OCI-LY3 (cell line): ENCODE data around the gene ZMYND12.

ENCODE experiments used
- CTCF ChIP-seq: fragments of 200-600, 300-600 bp; sonication (generic); IDR thresholded peaks from 2 replicates; pipeline ENCODE4 v1.5.1; 2014; ENCODE audit warnings: antibody characterized with exemption, low read length, low read depth
- EZH2phosphoT487 ChIP-seq: fragments of 200-600 bp; shearing (Covaris generic); IDR thresholded peaks from 2 replicates; pipeline ENCODE4 v1.6.1; 2018; ENCODE audit warnings: antibody characterized with exemption, mixed run types, low read depth

- TF ChIP-seq CTCF = no peak
- TF ChIP-seq EZH2phosphoT487 = no peak
Observed at GRCh38 chr1:42422737-42423136, 33.1 kb downstream of the ZMYND12 start.
